Esophagus squamous epithelium (tissue), 5 donors: ENCODE measurements around the gene CCDC40. TPM values are rescaled to one million over a fixed set of nuclear protein-coding genes. Genes with fewer than 3 reads are reported as not detected.

Source experiments
- DNase-seq: peaks from one replicate; lab custom pipeline; 2025; lab: John Stamatoyannopoulos, UW
- H3K27ac ChIP-seq, 4 donors: fragments of 200-600 bp; sonication (generic); one replicate each; pipeline ENCODE4 v1.5.1; 2016 to 2019; ENCODE audit warnings: mild to moderate bottlenecking in 1 of 4
- H3K27me3 ChIP-seq, 4 donors: fragments of 200-600 bp; sonication (generic); 1 replicate in 3 of 4; 2 replicates in 1 of 4; pipeline versions ENCODE4 v1.5.1 to v1.6.0; 2017 to 2021; ENCODE audit warnings: antibody characterized with exemption in 1 of 4
- H3K36me3 ChIP-seq, 3 donors: fragments of 200-600 bp; sonication (generic); one replicate each; pipeline ENCODE4 v1.5.1; 2016 to 2019
- H3K4me1 ChIP-seq, 3 donors: fragments of 200-600 bp; sonication (generic); one replicate each; pipeline ENCODE4 v1.5.1; 2017 to 2019
- H3K4me3 ChIP-seq, 4 donors: fragments of 200-600 bp; sonication (generic); 1 replicate in 3 of 4; 2 replicates in 1 of 4; pipeline ENCODE4 v1.5.1; 2016 to 2019; ENCODE audit warnings: mild to moderate bottlenecking in 2 of 4, moderate library complexity in 1 of 4
- H3K9me3 ChIP-seq, 3 donors: fragments of 200-600 bp; sonication (generic); one replicate each; pipeline ENCODE4 v1.5.1; 2016 to 2019
- CTCF ChIP-seq, 6 experiments: fragments of 450-650 bp in 4 of 6; fragments of 200-600 bp in 2 of 6; sonication (generic) in 2 of 6; IDR thresholded peaks; one replicate each; pipeline ENCODE4 v1.5.1; 2016 to 2019; ENCODE audit warnings: antibody characterized with exemption in 6 of 6, mild to moderate bottlenecking in 4 of 6, moderate library complexity in 4 of 6
- POLR2A ChIP-seq, 4 donors: fragments of 450-650 bp; IDR thresholded peaks; one replicate each; pipeline ENCODE4 v1.6.1; 2017; ENCODE audit warnings: antibody characterized with exemption in 4 of 4, mild to moderate bottlenecking in 4 of 4, moderate library complexity in 3 of 4
- WGBS, 2 donors: methylation state at CpG; one replicate each; pipeline ENCODE4 v1.1.5; 2018; 5-methylcytosine and 5-hydroxymethylcytosine counted together
- intact Hi-C: fragments of 100-400 bp; cut with DNase I; formaldehyde crosslinking; loops from one replicate; pipeline ENCODE4 v1.15.0; 2022
- total RNA-seq, 4 donors: library from RNA; depleted of rRNA; stranded (reverse); fragments of >200 nt; gene quantifications; one replicate each; pipeline ENCODE4 v1.1.0, GENCODE V29; 2016
- donor health status: DM: yes; HTN: yes; CAD: no.

CCDC40 gene
- total RNA-seq, 4 donors from 2014 or later = 0.32 to 3.9 (median 2.1) TPM

GRCh38 chr17:80031691-80032430 lies 4.6 kb upstream of the CCDC40 start:
- 82 to 85% methylated on average over 11 to 12 of the region's 12 CpGs for WGBS, 2 donors
- H3K36me3 ChIP-seq = no peaks in the 10 kb centered on the region
- H3K4me3 ChIP-seq = no peak overlapping the region
- intact Hi-C loops = no loop called here
- H3K27me3 ChIP-seq = no peaks in the 10 kb centered on the region
- no peak overlapping the region for H3K27ac ChIP-seq
- peaks cover 29 to 88% (median 36%) of the 10 kb centered on the region in 3 donors for H3K4me1 ChIP-seq
- TF ChIP-seq POLR2A (IDR thresholded peaks at IDR 0.05) = no peak
- no peak for DNase-seq
- no peaks in the 10 kb centered on the region for H3K9me3 ChIP-seq

- Histone ChIP-seq H3K4me1 (peaks cover 32 to 86% (median 39%) of the 10 kb centered on the region in 3 donors), H3K27ac (no peak overlapping the region), H3K4me3 (no peak overlapping the region), H3K9me3 (no peaks in the 10 kb centered on the region), H3K27me3 (no peaks in the 10 kb centered on the region), H3K36me3 (no peaks in the 10 kb centered on the region)
- intact Hi-C loops = no loop called here
- 97% methylated on average over 9 of the region's 9 CpGs for WGBS, 2 donors
- no peak for DNase-seq
- no peak for TF ChIP-seq POLR2A (IDR thresholded peaks at IDR 0.05)
- TF ChIP-seq CTCF (IDR thresholded peaks at IDR 0.05) = no peak
Measured at GRCh38 chr17:80032614-80033171, 3.7 kb upstream of the CCDC40 start.

GRCh38 chr17:80033840-80034239 lies 2.6 kb upstream of the CCDC40 start:
- WGBS, 2 donors = 82 to 89% methylated on average over 4 of the region's 4 CpGs
- H3K27ac ChIP-seq = no peak overlapping the region

DNA sequence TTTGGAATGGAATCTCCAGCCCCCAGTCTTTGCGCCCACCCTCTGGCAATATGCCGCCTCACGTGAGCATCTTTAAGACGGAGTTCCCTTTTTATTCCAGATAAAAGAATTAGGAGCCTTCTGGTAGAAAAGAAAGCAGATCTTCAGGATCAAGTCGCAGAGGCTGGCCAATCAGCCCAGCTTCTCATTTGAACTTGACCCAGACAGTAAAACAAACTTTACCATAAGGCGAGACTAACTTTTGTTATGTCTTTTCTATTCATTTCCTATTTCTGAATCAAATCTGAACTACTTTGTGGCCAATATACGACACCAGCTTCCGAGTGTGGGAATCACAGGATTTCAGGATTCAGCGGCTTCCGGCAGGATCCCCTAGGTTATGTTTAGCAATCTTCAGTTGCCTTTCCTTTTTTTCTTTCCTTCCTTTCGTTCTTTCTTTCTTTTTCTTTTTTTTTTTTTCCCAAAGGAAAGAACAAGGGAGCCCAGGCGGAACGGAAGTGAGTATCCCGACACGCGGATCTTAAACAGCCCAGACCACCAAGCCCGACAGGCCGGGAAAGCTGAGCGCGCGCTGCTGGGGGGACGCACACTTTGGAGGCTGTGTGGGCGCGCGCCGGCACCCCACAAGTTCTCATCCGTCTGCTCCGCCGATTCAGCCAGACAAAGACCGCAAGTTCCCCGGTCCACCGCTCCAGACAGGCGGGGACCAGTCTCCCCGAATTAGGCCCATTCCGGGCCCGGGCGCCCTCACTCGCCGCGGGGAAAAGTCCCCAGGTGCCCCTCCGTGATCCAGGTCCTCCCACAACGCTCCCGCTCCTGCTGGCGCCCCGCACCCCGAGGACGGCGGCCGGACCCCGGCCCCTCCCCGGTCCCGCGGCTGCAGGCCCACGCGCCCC lies 1.4 kb upstream of the CCDC40 start:
- TF ChIP-seq POLR2A (IDR thresholded peaks at IDR 0.05) = no peak
- no peak for TF ChIP-seq CTCF (IDR thresholded peaks at IDR 0.05)
- Histone ChIP-seq H3K4me1 (peaks cover 22 to 62% (median 25%) of the 10 kb centered on the region in 3 donors), H3K27me3 (no peaks in the 10 kb centered on the region), H3K27ac (peak overlapping the region; percentile 81 to 94 (median 88)), H3K9me3 (no peaks in the 10 kb centered on the region), H3K36me3 (no peaks in the 10 kb centered on the region), H3K4me3 (peak overlapping the region; percentile 62 to 87 (median 76))
- WGBS, 2 donors = 2% methylated on average over 21 to 31 of the region's 55 CpGs
- intact Hi-C loops = no loop called here
- no peak for DNase-seq

More at GRCh38 chr17:80033840-80034239, 2.6 kb upstream of the CCDC40 start:
- H3K36me3 ChIP-seq = no peaks in the 10 kb centered on the region
- intact Hi-C loops = no loop called here
- TF ChIP-seq POLR2A (IDR thresholded peaks at IDR 0.05) (no peak), CTCF (IDR thresholded peaks at IDR 0.05) (no peak)
- H3K9me3 ChIP-seq = no peaks in the 10 kb centered on the region
- DNase-seq = no peak
- H3K27me3 ChIP-seq = no peaks in the 10 kb centered on the region
- H3K4me3 ChIP-seq = peak overlapping the region in 1 of 4 donors; percentile 83
- peaks cover 26 to 74% (median 31%) of the 10 kb centered on the region in 3 donors for H3K4me1 ChIP-seq

DNA sequence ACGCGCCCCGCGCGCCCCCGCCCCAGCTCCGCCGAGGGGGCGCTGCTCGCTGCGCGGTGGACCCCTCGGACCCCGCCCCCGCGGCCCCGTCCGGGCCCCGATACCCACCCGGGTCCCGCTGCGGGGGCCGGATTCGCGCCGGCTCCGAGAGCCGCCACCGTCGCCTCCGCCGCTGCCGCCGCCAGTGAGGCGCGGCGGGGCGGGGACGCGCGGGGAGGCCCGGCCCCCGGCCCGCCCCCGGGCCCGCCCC lies 830 bp upstream of the CCDC40 start, which contains the start of gene TBC1D16:
TBC1D16 (minus strand) TSS at position 186 of the 250 bp plus-strand sequence. CDS start 22,325 bp downstream, outside the sequence.
- H3K9me3 ChIP-seq = no peaks in the 10 kb centered on the region
- H3K4me1 ChIP-seq = peaks cover 17 to 57% (median 20%) of the 10 kb centered on the region in 3 donors
- intact Hi-C loops = no loop called here
- H3K27ac ChIP-seq = peak within 1 kb of the TSS; percentile 81 to 94 (median 91)
- no peaks in the 10 kb centered on the region for H3K27me3 ChIP-seq
- H3K36me3 ChIP-seq = no peaks in the 10 kb centered on the region
- DNase-seq = no peak
- WGBS, 2 donors = no CpG with 5 or more reads among the region's 46 CpGs
- H3K4me3 ChIP-seq = peak within 1 kb of the TSS; percentile 62 to 87 (median 76)
- TF ChIP-seq POLR2A (IDR thresholded peaks at IDR 0.05) (peak in 1 of 4 donors; percentile 32), CTCF (IDR thresholded peaks at IDR 0.05) (no peak)
